Hepatocyte (in vitro differentiated cells): ENCODE data around the gene PTPN13.

Source experiments
- CTCF ChIP-seq: fragments of 200-600 bp; sonication (generic); IDR thresholded peaks from 2 replicates; pipeline ENCODE4 v1.5.1; 2016; ENCODE audit warnings: antibody characterized with exemption, mild to moderate bottlenecking; ENCODE audit not compliant: poor library complexity
- EZH2 ChIP-seq: fragments of 200-600 bp; sonication (generic); IDR thresholded peaks from 2 replicates; pipeline ENCODE4 v1.6.1; 2016; ENCODE audit warnings: antibody characterized with exemption, mild to moderate bottlenecking, borderline replicate concordance
- EZH2phosphoT487 ChIP-seq: fragments of 200-600 bp; sonication (generic); IDR thresholded peaks from one replicate; pipeline ENCODE4 v1.6.1; 2018; ENCODE audit warnings: antibody characterized with exemption, mild to moderate bottlenecking, low read depth, moderate library complexity; ENCODE audit not compliant: unreplicated experiment, severe bottlenecking

GRCh38 chr4:86775061-86775460 lies 180.9 kb downstream of the PTPN13 start:
- TF ChIP-seq CTCF (no peak), EZH2phosphoT487 (no peak), EZH2 (no peak)
